Measurements from ENCODE around the gene ANO7.
A peak's percentile ranks its signal among the peaks of the same experiment; 100 is the strongest.

The ANO7 gene

DNA sequence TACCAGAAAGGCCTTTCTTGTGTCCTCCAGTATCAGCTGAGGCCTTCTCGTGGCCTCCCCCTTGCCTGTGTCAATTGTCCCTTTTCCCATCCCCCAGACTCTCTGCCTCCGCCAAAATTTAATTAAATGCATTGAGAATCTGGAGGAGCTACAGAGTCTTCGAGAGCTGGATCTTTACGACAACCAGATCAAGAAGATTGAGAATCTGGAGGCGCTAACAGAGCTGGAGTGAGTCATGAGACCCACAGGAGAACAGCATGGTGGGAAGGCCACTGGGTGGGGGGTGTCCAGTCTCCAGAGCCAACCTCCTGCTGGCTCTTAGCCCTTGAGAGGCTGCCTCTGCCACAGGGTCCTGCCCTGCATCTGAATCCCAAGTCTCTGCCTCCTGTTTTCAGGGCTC lies 29.4 kb upstream of the ANO7 start:
- no peak for DNase-seq

DNA sequence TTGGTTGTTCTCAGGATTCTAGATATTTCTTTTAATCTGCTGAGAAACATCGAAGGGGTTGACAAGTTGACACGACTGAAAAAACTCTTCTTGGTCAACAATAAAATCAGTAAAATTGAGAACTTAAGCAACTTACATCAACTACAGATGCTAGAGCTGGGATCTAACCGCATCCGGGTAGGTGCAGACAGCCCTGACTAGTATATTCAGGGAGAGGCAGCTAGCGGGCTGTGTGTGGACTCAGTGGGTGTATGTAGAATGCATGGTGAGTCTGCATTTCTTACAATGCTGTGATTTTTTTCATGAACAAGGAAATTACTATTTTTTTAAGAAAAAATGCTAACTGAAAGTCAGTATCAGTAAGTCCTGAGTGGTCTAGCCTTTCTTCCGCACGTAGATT lies 28.2 kb upstream of the ANO7 start:
- DNase-seq, result no peak

DNA sequence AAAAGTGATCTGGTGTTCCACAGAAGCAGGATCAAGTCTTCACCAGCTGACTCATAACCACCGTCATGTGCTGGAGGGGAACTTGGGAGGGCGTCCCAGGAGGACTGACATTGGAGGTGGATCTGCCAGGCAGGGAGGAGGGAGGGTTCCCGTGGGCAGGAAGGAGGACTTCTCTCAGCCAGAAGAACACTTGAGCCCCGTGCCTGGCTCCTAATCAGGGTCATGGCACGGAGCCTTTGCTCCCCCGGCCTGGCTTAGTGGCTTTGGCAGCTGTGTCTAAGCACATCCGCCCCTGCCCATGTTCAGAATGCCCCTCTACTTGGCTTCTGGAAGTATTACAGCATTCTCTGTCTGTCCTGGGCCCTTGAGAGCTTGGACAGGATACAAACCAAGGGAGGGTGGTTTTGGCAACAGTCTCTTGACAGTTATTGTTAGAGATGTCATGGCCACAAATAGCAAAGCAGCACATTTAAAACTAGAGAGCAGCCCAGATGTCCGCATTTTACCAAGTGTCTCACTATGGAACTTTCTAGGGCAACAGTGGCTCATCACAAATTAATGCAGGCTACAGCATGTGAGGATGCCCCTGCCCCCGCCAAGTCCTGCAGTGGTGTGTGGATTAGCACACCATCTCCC lies 26.7 kb upstream of the ANO7 start:
- peak; percentile 54 for DNase-seq

DNA sequence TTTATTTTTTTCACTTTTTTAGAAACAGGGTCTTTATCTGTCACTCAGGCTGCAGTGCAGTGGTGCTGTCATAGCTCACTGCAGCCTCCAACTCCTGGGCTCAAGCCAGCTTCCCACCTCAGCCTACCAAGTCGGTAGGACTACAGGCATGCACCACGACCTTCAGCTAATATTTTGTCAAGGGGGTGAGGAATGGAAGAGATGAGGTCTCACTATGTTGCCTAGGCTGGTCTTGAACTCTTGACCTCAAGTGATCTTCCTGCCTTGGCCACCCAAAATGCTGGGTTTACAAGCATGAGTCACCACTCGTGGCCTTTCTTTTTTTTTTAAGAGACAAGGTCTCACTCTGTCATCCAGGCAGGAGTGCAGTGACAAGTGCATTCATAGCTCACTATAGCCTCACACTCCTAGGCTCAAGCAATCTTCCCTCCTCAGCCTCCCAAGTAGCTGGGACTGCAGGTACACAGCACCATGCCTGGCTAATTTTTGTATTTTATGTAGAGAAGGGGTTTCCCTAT lies 24.8 kb upstream of the ANO7 start:
- no peak for DNase-seq

DNA sequence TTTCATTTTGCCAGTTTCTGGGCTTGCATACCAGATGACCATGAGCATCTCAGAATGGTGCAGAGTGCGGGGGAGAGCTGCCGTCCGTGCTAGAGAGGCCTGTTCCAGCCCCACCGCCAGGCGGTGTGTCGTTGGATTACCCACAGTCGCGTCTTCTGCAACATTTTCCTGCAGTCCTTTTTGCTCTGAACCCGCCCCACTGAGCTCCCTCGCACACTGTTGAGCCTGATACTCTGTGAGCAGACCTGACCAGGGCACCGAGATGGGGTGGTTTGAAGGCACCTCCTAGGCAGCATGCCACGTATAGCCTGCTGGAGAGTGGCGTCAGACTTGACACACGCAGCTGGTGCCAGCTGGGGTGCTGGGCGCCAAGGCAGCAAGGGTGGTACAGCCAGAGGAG lies 20.1 kb upstream of the ANO7 start:
- DNase-seq, result no peak

DNA sequence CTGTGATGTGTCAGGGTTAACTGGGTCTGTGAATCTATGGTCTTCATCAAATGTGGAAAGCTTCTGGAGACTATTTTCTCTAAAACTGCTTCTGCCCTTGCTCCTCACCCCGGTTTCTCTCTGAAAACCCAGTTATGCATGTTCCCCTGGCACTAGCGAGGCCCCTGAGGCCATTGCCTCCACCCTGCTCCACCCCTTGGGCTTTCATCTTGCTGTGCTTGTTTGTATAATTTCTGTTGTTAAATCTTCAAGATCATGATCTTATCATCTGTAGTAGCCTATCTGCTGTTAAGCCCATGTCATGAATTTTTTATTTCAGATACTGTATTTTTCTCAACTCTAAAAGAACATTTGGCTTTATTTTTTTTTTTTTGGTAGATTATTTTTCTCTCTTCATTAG lies 14.9 kb upstream of the ANO7 start:
- no peak for DNase-seq

DNA sequence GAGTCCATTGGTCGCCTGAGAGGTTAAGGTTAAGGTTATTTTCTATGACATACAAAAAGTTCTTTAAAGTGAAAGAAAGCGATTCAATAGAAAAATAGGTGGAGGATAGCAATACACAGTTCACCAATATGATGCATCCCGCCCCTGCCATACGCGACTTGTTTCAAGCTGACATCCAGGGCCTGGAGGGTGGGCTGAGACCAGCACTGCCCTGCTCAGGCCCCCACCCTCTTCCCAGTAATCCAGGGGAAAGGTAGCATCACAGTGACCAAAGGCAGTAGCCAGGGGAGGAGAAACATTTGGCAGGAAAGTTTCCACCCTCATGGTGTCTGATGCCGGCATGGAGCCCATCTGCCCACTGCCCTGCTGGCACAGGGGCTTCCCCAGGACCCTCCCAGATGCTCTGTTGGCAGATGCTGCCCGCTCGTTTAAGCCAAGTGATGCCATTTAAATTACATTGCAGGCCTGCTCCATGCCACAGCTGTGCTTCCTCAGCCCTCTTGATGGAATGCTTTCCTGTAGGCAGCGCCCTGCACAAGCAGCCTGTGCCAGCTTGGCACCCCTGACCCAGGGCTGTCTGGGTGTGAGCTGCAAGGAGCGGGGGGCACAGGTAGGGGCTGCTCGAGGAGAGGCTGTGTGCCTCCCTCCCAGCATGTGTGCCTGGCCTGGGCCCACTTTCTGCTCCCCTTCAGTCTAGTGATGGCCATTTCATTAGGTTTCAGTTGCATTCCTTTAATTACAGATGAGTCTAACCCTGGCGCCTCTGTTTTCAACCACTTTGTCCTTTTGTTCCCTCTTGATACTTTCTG lies 10.7 kb upstream of the ANO7 start:
- DNase-seq, result no peak

DNA sequence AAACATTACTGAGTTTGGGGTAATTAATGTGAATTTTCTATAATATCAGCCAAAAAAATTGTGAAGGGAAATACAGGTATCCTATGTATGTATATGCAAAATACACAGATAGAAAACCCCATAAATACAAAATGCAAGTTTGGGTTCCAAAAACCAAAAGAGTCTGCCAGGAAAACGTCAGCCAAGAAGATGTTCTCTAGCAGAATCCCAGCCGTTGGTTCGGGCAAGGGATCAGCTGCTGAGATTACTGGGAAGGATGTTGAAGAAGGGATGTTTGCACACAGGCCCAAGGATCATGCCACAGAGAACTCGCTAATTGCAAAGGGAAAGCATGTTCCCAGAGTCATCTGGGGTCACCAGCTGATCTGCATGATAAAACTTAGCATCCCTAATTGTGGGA lies 9.5 kb upstream of the ANO7 start:
- no peak for DNase-seq

DNA sequence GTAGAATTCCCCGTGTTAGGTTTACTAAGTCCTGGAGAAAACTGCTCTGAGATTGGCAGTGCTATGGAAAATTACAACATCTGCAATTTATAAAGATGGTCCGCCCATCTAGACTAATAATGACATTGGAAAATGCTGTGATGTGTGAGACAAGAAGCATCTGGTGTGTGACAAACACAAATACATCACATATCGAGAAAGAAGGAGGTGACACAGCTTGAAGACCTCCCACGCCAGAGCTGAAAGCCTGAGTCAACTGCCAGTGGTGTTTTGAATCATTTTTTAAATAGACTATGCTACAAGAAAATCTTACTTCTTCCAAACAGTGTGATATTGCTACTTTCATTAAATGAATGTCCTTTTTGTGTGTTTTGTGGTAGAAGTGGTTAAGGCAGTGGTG lies 8.6 kb upstream of the ANO7 start:
- no peak for DNase-seq

DNA sequence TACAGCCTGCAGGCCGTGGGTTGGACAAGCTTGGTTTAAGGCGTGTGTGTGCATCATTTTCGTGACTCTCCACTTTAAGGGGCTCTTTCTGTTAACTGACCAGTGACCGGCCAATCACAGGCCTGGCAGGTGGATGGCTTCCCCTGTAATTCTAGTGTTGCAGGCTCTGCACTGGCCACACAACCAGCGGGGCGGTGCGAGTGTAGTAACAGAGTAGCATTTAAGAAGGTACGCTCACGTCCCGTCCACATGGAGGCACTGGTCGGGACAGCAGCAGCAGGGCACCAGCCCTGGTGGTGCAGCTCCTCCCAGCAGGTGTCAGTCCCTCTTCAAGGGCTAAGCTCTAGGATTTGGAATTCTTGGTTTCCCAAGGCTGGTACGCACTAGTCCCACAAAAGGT lies 8.0 kb upstream of the ANO7 start:
- no peak for DNase-seq

DNA sequence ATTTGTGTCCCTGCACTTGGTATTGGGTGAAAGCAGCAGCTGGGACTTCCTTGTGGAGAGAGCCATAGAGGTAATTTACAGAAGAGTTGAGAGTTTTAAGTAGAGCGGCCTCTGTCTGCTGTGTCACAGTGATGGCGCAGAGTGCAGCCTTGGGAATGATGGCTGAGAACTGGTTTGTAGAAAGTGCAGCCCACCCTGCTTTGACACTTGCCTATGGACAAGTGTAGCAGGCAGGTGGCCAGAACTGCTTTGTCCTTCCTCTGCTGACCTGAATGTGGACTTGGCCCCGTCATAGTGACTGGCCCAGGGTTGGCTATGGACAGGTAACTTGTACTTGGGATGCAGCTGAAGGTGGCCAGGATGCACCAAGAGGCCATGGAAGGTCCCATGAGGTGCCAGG lies 6.4 kb upstream of the ANO7 start:
- no peak for DNase-seq

DNA sequence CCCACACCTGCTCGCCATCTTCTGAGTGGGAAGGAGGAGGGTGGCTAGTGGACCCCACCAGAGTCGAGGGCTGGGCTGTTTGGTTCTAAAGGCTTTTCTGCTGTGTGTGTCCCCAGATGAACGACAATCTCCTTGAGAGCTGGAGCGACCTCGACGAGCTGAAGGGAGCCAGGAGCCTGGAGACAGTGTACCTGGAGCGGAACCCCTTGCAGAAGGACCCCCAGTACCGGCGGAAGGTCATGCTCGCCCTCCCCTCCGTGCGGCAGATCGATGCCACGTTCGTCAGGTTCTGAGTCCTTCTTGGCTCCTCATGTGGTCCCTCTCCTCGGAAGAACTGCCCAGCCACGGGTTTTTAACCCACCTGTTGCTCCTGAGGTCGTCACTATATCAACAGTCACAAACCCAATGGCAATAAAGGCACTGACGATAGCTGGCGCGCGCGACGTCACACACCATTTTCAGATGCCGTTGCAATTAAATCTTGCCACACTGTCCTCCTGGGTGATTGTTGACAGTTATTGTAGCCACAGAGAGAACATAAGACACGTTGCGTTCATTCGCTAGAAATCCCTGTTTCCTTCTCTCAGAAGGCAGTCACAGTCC lies 5.8 kb upstream of the ANO7 start:
- no peak for DNase-seq

DNA sequence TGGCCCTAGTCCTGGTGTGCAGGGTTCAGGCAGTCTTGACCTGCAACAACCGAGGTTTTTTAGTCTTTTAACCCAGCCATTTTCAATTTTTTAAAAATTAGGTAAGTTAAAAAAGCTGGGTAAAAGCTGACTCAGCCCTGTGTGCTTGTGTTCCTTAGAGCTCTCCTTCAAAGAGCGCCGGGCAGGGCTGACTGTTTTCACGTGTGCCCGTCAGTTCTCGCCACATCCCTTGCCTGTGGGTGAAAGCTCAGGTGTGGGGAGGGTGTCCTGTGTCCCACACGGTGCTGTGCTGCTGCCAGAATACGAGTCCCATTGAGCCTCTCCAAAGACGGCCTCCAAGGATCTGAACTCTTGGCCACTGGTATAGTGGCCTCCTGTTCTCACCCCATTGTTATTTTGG lies 5.3 kb upstream of the ANO7 start:
- no peak for DNase-seq

DNA sequence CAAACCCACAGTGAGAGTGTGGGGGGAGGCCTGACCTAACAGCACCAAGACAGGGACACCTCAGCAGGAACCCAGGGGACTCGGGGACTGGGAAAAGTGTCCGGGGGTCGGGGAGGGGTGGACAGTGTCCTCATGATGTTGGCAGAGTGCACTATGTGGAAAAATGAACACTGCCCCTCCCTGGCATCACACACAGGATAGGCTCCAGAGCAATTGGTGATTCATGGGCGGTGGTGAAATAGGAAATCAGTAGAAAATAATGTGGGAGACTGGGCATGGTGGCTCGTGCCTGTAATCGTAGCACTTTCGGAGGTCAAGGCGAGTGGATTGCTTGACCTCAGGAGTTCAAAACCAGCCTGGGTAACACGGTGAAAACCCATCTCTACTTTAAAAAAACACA lies 3.6 kb upstream of the ANO7 start:
- no peak for DNase-seq

DNA sequence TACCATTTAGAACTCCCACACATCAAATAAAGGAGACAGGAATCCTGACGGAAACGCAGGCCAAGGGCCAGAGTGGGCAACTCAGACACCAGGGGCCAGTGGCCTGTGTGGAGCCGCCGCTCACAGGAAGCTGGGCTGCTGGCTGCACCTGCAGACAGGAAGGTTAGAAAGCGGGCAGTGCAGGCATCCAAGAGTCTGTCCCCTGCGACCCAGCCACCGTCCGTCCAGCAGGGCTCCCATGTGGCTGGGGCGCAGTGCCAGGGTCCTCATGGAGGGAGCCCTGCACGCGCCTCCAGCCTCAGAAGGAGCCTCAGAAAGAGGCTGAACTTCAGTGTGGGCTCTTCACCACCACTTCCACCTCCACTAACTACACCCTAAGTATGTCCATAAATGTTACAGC lies 2.5 kb upstream of the ANO7 start:
- DNase-seq, result no peak

DNA sequence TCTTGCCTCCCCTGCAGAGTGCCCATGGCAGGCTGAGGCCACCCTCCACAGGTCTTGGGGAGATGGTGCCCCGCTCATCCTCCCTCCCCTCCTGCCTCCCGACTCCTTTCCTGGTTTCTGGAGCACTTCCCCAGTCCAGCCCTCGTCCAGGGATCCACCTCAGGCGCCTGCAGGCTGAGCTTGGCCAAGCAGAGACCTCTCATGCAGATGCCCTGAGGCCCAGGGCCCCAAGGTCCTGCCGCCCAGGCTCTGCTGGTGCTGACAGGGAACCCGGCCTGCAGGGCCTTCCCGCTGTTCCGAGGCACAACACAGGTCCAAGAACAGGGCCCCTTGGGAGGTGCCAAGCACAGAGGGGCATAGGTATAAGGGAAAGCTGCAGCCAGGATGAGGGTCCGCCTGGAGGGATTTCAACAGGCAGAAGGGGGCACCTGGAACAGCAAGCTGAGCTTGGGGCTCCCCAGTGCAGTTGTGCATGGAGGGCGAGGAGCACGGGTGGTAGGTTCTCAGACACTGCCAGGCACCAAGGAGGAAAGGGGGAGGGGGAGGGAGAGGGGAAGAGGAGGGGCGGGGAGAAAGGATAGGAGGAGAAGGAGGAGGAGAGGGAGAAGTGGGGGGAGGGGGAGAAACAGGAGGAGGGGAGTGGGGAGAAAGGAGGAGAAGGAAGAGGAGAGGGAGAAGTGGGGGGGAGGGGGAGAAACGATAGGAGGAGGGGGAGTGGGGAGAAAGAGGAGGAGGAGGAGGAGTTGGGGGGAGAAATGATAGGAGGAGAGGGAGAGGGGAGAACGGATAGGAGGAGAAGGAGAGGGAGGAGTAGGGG lies 1.2 kb upstream of the ANO7 start:
- DNase-seq, result no peak

DNA sequence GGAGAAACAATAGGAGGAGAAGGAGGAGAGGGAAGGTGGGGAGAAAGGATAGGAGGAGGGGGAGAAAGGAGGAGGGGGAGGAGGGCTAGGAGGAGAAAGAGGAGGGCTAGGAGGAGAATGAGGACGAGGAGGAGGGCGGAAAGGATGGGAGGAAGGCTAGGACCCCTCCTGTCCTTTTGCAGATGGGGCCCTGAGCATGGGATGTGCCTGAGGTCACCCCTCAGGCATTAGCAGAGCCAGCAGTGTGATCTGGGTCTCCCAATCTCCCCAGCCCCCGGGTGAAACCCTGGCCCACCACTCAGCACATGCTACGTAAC lies 601 bp upstream of the ANO7 start:
- DNase-seq, result no peak

DNA sequence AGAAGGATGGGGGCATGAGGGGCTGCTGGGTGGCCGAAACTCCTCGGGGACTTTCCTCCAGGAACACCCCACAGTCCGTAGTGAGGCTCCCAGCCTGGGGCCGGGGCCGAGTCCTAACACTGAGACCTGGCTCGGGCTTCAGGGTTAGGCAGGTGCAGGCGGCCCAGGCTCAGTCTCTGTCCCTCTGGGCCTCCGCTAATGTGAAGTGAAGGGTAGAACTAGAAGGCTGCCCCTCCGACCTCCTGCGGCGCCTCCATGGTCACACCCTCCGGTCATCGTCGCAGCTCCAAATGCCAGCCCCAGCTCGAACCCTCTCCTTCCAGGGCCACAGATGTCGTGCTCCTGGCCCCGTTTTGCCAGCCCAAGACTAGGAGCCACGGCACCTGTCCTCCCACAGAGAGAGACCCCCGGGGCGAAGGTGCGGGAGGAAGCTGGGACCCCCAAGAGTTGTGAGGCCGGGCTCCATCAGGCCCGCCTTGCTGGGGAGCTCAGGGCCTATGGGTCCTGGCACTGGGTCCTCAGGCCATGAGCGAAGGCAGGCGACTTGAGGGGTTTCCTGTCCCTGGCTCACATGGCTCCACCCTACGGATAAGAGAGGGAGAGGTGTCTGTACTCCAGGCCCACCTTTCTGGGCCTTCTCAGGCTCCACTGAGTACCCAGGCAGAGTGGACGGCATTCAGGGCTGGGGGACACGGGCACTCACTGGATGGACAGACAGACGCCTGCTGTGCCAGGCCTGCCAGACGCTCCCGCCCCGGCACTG lies 797 bp downstream of the ANO7 start:
- no peak for DNase-seq

DNA sequence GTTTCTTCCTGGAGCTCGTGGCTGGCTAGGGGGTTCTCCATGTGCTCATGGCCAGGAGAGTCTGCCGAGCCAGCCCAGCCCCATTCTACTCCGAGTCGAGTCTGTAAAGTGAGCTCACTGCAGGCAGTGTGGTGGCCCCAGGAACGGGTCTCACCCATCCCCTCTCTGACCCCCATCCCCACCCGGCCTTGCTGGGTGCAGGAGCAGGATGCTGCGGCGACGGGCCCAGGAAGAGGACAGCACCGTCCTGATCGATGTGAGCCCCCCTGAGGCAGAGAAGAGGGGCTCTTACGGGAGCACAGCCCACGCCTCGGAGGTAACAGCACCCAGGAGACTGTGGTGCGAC lies 1.4 kb downstream of the ANO7 start:
- no peak for DNase-seq

DNA sequence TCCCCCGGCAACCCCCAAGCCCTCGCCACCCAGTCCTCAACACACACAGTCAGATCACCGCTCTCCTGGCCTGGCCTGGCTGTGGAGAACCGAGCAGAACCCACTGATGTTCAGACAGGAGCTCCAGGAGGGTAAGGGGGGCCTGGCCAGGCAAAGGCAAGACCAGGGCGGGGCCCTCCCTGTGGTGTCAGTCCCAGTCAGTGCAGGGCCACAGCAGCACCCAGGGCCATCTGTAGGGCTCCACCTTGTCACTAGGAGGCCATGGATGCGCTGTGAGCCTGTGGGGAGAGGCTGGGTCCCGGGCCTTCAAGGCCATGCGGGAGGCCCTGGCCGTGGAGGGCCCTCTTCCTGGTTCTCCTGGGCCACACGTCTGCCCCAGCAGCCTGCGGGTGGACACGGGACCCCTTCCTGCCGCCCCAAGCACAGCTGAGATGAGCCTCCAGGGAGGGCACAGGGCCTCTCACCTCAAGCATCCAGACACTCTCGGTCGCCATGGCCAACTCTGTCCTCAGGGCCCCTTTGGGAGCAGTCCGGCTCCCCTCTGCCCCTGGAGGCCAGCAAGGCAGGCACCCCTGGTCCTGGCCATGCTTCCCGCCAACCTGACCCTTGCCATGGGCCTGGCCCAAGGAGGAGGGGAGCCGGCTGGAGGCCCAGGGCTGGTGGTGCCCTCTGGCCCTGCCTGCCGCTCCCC lies 2.0 kb downstream of the ANO7 start:
- DNase-seq, result no peak

DNA sequence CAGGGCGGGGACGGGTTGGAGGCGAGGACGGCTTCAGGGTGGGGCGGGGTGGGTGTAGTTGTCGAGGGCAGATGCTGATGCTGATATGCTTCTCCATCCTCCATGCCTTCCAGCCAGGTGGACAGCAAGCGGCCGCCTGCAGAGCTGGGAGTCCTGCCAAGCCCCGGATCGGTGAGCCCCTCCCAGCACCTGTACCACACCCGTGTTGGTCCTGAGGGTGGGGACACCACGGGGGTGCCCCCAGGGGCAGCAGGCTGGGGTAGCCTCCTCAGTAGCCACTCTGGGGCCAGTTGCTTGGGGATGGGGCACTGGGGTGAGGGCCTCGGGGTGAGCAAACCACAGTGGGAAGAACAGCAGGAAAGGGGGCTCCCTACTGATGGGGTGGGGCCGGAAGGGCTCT lies 2.6 kb downstream of the ANO7 start:
- DNase-seq, result no peak

DNA sequence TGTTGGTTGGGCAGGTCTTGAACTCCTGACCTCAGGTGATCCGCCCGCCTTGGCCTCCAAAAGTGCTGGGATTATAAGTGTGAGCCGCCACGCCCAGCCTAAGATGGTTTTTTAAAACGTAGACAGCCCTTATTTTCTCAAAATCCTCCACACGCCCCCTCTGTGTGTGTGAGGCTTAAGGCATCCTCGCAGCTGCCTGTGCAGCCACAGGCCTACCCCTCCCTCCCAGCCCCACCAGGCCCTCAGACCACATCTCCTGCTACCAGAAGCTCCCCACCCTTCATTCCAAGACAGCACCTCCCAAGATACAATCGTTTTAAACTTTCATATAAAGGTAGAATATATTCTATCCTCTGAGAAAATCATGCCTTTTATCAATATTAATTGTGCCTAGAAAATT lies 4.8 kb downstream of the ANO7 start:
- DNase-seq, result no peak
